T-helper 2 cell treated with Interferon-gamma antibody and Interleukin-4, amounts not matched to agents 100 ng/mL and 5 ng/mL, for 36 hours (primary cell): ENCODE data around the gene HUS1B. TPM values are rescaled to one million over a fixed set of nuclear protein-coding genes. Genes with fewer than 3 reads are reported as not detected.

ENCODE experiments used
- intact Hi-C: fragments of 100-400 bp; cut with micrococcal nuclease; formaldehyde crosslinking; loops from one replicate; pipeline ENCODE4 v1.15.1; 2023
- total RNA-seq: library from RNA; stranded (reverse); gene quantifications from 2 replicates; pipeline ENCODE4 v1.2.3, GENCODE V29; 2022

Gene HUS1B
- total RNA-seq, 1 donor from 2014 or later = 1.3 TPM

DNA sequence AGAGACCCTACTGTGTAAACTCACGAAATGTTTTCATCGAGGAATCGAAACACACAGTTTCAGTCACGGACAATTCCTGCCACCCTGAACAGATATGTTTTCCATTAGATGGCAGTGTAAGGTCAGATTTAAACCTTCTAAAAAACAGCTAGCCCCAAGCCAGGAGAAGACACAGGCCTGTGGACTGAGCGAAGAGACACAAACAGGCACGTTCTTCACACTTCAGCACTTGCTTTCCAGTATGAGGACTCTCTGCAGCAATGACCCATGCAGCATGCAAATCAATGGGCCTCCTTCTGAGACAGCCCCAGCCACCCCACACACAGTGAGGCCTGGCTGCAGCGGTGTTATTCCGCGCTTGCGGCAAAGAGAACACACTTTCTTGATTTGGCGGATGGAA is 31.9 kb downstream of the HUS1B start:
- intact Hi-C loops = no loop called here

DNA sequence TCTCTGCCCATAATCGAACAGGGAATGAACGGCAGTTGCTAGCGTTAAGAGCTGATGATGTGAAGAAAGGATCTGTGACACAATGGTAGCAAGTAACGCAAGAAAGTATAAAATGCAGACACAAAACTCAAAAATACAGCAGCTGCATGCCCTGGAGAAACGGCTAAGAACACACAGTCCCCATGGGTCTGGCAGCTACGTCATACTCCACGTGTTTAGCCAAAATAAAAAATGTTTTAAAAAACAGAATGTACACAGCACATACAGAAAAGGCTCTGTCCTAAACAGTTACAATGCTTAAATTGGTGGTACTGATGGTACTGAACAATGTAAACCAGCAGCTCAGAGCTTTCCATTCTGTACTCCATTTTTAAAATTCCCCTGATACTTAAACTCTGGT is 34.4 kb downstream of the HUS1B start:
- intact Hi-C loops = no loop called here

DNA sequence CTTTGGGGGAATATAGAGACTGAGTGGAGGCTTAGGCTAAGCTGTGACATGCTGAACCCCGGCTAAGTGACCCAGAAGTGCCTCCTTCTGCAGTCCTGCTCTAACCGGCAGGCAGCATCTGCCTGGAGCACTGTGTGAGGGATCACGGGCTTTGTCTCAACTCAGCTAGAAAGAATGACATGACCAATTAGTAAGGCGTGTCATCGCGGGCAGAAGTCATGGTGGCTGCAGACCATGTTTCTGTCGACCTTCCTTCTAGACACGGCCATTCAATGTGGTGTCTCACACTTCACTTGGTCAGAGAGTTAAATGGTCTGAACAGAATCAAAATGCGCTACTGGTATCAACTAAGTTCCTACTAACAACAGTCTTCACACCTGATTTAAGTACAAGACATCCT is 35.0 kb downstream of the HUS1B start:
- intact Hi-C loops = no loop called here

DNA sequence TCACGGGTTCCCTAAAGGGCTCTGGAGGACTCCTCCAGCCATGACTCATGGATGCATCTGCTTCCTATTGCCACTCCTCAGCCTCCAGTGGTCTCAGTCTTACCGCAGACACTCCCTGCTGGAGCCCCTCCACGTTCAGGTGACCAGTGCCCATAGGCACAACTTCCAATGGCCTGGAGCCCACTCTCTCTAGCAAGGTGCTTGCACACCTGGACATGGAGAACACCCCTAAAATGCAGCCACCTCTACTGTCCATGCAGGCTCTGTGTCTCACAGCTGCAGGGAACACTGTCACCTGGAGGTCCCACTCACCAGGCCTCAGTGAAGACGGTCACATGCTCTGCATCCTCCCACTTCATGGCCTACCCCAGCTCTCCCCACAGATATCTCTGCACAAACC is 36.0 kb downstream of the HUS1B start:
- intact Hi-C loops = no loop called here

DNA sequence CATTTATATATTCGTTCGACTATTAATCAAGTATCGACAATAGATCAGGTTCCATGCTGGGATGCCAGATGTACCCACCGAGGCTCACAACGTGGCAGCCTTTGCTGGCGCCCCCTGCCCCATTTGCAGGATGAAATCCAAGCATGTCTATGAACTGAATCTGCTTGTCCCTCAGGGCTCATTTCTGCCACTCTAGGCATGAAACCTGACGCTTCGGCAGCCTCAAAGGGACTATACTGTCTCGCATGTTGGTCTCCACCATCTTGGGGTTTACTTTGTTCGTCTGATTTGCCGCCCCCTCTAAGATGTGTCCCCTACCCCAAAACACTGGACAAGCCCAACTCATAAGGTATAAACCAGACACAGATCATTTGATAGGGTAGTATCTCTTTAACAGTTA is 36.7 kb downstream of the HUS1B start:
- intact Hi-C loops = no loop called here

DNA sequence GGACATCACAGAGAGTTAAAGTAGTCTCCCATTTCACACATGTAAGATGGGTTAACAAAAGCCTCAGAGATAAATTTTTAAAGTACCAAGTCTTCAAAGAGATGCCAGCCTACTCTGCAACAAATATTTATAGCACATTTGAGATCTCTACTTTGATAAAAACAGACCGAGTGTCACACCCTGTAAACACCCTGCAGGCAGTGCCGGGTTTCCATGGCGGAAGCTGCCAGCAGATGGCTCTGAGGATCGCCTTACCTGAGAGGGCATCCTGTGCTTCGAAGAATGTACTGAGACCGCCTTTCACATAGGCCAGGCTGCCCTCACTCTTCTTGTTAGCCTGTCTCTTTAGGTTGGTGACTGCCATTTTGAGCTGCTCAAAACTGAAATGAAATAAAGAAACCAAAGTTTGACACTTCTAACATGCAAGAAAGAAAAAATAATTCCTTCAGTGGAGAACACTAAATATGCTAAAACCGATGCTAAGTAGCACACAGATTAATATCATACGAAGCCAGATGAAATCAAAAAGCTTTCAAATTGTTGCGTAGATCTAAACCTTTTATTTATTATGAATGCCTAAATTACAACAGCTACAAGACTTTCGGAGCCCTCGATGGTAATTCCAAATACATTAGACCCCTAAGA is 39.3 kb downstream of the HUS1B start:
- intact Hi-C loops = no loop called here

DNA sequence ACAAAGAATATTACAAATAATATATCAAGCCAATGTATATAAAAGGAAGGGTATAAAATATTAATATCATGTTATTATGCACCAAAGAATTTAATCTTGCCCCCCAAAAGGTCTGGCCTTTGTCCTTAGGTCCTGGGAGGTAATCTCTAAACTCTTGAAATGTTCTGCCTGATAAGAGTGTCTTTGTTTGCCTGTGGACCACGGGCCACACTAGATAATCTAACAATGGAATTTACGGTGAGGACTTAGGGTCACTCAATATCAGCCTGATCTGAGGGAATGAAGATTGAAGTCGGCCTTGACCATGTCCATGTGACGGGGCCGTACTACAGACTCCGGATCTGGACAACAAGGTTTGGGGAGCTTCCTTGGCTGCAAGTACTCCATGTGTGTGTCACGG is 42.9 kb downstream of the HUS1B start:
- intact Hi-C loops = no loop called here

DNA sequence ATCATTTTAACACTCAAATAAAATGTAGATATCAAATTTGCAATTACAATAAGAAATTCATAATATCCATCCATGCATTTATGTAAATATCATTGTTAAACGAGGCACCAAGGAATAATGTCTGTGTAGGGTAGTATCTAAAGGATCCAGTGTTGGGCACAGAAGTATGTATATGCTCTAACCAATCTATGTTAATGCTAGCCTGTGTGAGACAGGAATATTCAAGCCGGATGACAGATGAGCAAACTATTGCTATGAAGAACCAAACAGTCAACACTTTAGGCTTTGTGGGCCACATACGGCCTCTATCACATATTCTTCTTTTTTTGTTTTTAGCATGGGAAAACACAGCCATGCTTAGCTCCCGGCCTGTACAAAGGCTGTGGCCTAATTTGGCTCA is 45.0 kb downstream of the HUS1B start:
- intact Hi-C loops = no loop called here

DNA sequence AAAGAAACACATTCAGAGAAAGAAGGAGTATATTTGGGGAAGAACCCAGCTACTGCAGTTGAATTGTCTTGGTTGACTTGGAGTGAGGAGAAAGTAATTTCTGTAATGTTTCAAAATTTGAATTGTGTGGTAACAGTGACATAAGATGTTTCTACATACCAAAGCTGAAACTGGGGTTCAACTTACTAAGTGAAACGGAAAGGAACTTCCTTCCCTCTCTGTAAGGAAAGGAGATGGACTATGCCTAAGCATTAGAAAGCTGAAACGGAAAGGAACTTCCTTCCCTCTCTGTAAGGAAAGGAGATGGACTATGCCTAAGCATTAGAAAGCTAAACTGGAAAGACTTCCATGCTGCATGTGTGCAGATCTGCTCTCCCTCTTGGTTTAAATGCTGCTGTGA is 46.0 kb downstream of the HUS1B start:
- intact Hi-C loops = no loop called here

DNA sequence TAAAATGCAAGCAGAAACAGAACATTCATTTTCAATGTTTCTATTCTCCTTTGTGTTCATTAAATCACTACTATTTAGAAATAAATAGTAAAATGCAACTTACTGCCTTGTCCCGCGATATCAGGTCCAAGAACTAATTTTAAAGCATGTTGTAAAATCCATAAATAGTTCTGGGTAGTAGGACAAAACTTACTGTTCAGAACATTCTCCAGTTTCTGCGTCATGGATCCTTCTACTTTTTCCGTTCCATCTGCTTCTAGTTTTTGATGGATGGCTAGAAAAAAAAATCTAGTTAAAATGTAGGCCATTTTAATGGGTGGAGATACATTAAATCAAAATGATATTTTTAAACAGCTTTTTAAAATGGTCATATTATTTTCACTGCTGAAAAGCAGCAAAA is 47.0 kb downstream of the HUS1B start:
- intact Hi-C loops = no loop called here

DNA sequence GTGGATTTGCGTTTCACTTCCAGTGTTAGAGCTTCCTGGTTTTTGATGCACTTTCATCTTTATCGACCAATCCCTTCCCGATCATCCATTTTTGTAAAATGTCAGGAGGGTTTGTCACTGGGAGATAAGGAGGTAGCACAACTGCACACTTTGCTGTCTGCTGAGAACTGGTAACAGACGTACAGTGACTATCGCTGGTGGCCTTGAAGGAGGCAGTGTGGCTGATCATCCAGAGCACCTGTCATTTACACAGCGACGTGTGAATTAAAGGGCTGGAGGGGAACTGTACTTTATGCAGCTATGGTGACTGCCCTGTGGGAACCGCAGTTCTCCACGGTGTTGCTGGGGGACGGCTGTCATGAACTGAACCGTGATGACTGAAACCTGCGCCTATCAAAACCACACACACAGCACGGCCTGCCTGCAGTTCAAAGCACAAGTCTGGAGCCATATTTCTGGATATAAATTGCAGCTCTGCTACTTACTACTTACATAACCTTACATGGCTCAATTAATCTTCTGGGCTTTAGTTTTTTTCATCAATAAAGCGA is 50.0 kb downstream of the HUS1B start:
- intact Hi-C loops = no loop called here

Other genes with a start within 250 kb of the HUS1B start
- 33.5 and 34.7 TPM in 2 replicates for gene EXOC2, start 36.0 kb upstream of the HUS1B start, total RNA-seq